H9 (cell line): ENCODE results near the gene EYA4. TPM values are rescaled to one million over a fixed set of nuclear protein-coding genes. Genes with fewer than 3 reads are reported as not detected.

ENCODE experiments used
- DNase-seq: peaks from one replicate; pipeline ENCODE4 v3.0.0-alpha.2; 2017
- H2AFZ ChIP-seq: one replicate; pipeline ENCODE4 v1.6.1; 2013; ENCODE audit warnings: mild to moderate bottlenecking, low read length, control low read depth, moderate library complexity
- H2AK5ac ChIP-seq: 2 replicates; pipeline ENCODE4 v1.6.1; 2013; ENCODE audit warnings: low read length, control low read depth, mixed read lengths; ENCODE audit not compliant: insufficient read length
- H2BK120ac ChIP-seq: one replicate; pipeline ENCODE4 v1.6.1; 2013; ENCODE audit warnings: low read depth, mild to moderate bottlenecking, low read length, control low read depth, inconsistent platforms; ENCODE audit not compliant: poor library complexity, severe bottlenecking
- H2BK12ac ChIP-seq: 2 replicates; pipeline ENCODE4 v1.6.1; 2013; ENCODE audit warnings: low read length, control low read depth, mixed read lengths, low read depth; ENCODE audit not compliant: insufficient read length
- H2BK15ac ChIP-seq: 2 replicates; pipeline ENCODE4 v1.6.1; 2013; ENCODE audit warnings: low read depth, low read length, control low read depth
- H2BK20ac ChIP-seq: one replicate; pipeline ENCODE4 v1.6.1; 2013; ENCODE audit warnings: low read depth, mild to moderate bottlenecking, low read length, control low read depth, inconsistent platforms; ENCODE audit not compliant: poor library complexity, severe bottlenecking
- H2BK5ac ChIP-seq: 2 replicates; pipeline ENCODE4 v1.6.1; 2013; ENCODE audit warnings: low read length, control low read depth, mixed read lengths; ENCODE audit not compliant: insufficient read length
- H3K14ac ChIP-seq: 2 replicates; pipeline ENCODE4 v1.6.1; 2013; ENCODE audit warnings: low read length, control low read depth; ENCODE audit not compliant: insufficient read depth
- H3K18ac ChIP-seq: 2 replicates; pipeline ENCODE4 v1.6.1; 2013; ENCODE audit warnings: low read depth, mild to moderate bottlenecking, mixed read lengths, low read length, control low read depth; ENCODE audit not compliant: insufficient read length
- H3K23ac ChIP-seq: 2 replicates; pipeline ENCODE4 v1.6.1; 2013; ENCODE audit warnings: low read length, control low read depth, mixed read lengths, low read depth; ENCODE audit not compliant: insufficient read length
- H3K23me2 ChIP-seq: 2 replicates; pipeline ENCODE4 v1.6.1; 2013; ENCODE audit warnings: low read depth, mild to moderate bottlenecking, mixed read lengths, low read length, control low read depth; ENCODE audit not compliant: insufficient read length, poor library complexity, severe bottlenecking
- H3K27ac ChIP-seq: 2 replicates; pipeline ENCODE4 v1.5.1; 2013; ENCODE audit warnings: low read length, control low read depth, mixed read lengths, low read depth; ENCODE audit not compliant: insufficient read length
- H3K27me3 ChIP-seq: 2 replicates; pipeline ENCODE4 v1.6.1; 2013; ENCODE audit warnings: low read length, control low read depth, inconsistent platforms; ENCODE audit not compliant: insufficient read depth
- H3K4ac ChIP-seq: 2 replicates; pipeline ENCODE4 v1.6.1; 2013; ENCODE audit warnings: low read depth, mild to moderate bottlenecking, control low read depth, inconsistent platforms, low read length, moderate library complexity
- H3K4me1 ChIP-seq: 2 replicates; pipeline ENCODE4 v1.6.1; 2013; ENCODE audit warnings: low read length, control low read depth, inconsistent platforms; ENCODE audit not compliant: insufficient read depth
- H3K4me2 ChIP-seq: 2 replicates; pipeline ENCODE4 v1.6.1; 2013; ENCODE audit warnings: low read length, control low read depth, mixed read lengths; ENCODE audit not compliant: insufficient read length, insufficient read depth
- H3K56ac ChIP-seq: 2 replicates; pipeline ENCODE4 v1.6.1; 2013; ENCODE audit warnings: low read depth, mild to moderate bottlenecking, mixed read lengths, low read length, control low read depth; ENCODE audit not compliant: insufficient read length
- H3K79me1 ChIP-seq: 2 replicates; pipeline ENCODE4 v1.6.1; 2013; ENCODE audit warnings: low read depth, mild to moderate bottlenecking, moderate library complexity, low read length, control low read depth, inconsistent platforms; ENCODE audit not compliant: insufficient read depth, poor library complexity, severe bottlenecking
- H3K79me2 ChIP-seq: 2 replicates; pipeline ENCODE4 v1.6.1; 2013; ENCODE audit warnings: low read length, control low read depth, inconsistent platforms; ENCODE audit not compliant: insufficient read depth
- H3K9ac ChIP-seq: 2 replicates; pipeline ENCODE4 v1.6.1; 2013; ENCODE audit warnings: low read length, control low read depth, mixed read lengths; ENCODE audit not compliant: insufficient read length; ENCODE audit errors: extremely low read depth
- H3K9me3 ChIP-seq: one replicate; pipeline ENCODE4 v1.6.1; 2013; ENCODE audit warnings: low read depth, low read length, inconsistent platforms; ENCODE audit not compliant: control insufficient read depth
- H3T11ph ChIP-seq: one replicate; pipeline ENCODE4 v1.6.1; 2013; ENCODE audit warnings: mild to moderate bottlenecking, low read length, control low read depth, inconsistent platforms
- H4K20me1 ChIP-seq: one replicate; pipeline ENCODE4 v1.6.1; 2013; ENCODE audit not compliant: control insufficient read depth, insufficient read length, insufficient read depth
- H4K5ac ChIP-seq: 2 replicates; pipeline ENCODE4 v1.6.1; 2013; ENCODE audit warnings: low read depth, mild to moderate bottlenecking, mixed read lengths, low read length, control low read depth; ENCODE audit not compliant: insufficient read length
- H4K8ac ChIP-seq: replicated peaks from 2 replicates; pipeline ENCODE4 v1.6.1; 2013; ENCODE audit warnings: low read length, control low read depth, mixed read lengths, low read depth; ENCODE audit not compliant: insufficient read length
- H4K91ac ChIP-seq: 2 replicates; pipeline ENCODE4 v1.6.1; 2013; ENCODE audit warnings: low read depth, mild to moderate bottlenecking, moderate library complexity, mixed read lengths, low read length, control low read depth; ENCODE audit not compliant: insufficient read length
- H3K27ac Mint-ChIP-seq, 3 experiments: 2 replicates in 2 of 3; 3 replicates in 1 of 3; pipeline ENCODE4 v1.8.0; 2020 to 2021; ENCODE audit warnings: mixed read lengths in 3 of 3, mild to moderate bottlenecking in 1 of 3, moderate library complexity in 1 of 3
- H3K27me3 Mint-ChIP-seq: 2 replicates; pipeline ENCODE4 v1.8.0; 2021; ENCODE audit warnings: low read depth, mild to moderate bottlenecking, moderate library complexity, mixed read lengths
- H3K36me3 Mint-ChIP-seq, 3 experiments: 2 replicates in 2 of 3; 3 replicates in 1 of 3; pipeline ENCODE4 v1.8.0; 2020 to 2021; ENCODE audit warnings: low read depth in 3 of 3, mixed read lengths in 3 of 3; ENCODE audit not compliant: insufficient read depth in 1 of 3
- H3K4me1 Mint-ChIP-seq, 2 experiments: 2 replicates each; pipeline ENCODE4 v1.8.0; 2020; ENCODE audit warnings: mixed read lengths in 2 of 2
- H3K4me3 Mint-ChIP-seq, 2 experiments: 2 replicates in 1 of 2; 3 replicates in 1 of 2; pipeline ENCODE4 v1.8.0; 2020 to 2021; ENCODE audit warnings: mild to moderate bottlenecking in 2 of 2, mixed read lengths in 2 of 2, moderate library complexity in 1 of 2
- H3K9me3 Mint-ChIP-seq, 2 experiments: 2 replicates in 1 of 2; 3 replicates in 1 of 2; pipeline ENCODE4 v1.8.0; 2020; ENCODE audit warnings: mild to moderate bottlenecking in 2 of 2, mixed read lengths in 2 of 2, moderate library complexity in 1 of 2
- CTCF ChIP-seq: fragments of 200-600 bp; sonication (generic); conservative IDR thresholded peaks from 3 replicates; pipeline ENCODE4 v1.8.0; 2021; ENCODE audit warnings: antibody characterized with exemption, mild to moderate bottlenecking
- WGBS: extraction: QIAGEN DNeasy Blood & Tissue Kit; methylation state at CpG from one replicate; pipeline ENCODE4 v1.1.7; 2013; ENCODE audit warnings: missing lambda C conversion rate, low lambda C conversion rate, mixed read lengths; ENCODE audit not compliant: insufficient read length; ENCODE audit errors: extremely low coverage; 5-methylcytosine and 5-hydroxymethylcytosine counted together
- total RNA-seq: library from RNA; stranded (reverse); gene quantifications from 2 replicates; pipeline ENCODE4 v1.2.1, GENCODE V29; 2021

The EYA4 gene
- total RNA-seq, 1 experiment from 2014 or later: 0.26 TPM

- Mint-ChIP-seq H3K27ac (no peak overlapping the region), H3K4me1 (peaks cover 27 to 39% of the 10 kb centered on the region in 2 experiments), H3K27me3 (peaks cover 80% of the 10 kb centered on the region), H3K4me3 (peak overlapping the region in 1 of 2 experiments; percentile 90; a peak in 2 of 5 replicates), H3K36me3 (no peaks in the 10 kb centered on the region), H3K9me3 (no peaks in the 10 kb centered on the region)
- no peak overlapping the region for H2BK20ac ChIP-seq
- H3K14ac ChIP-seq: no peak overlapping the region
- H2BK12ac ChIP-seq: no peak overlapping the region
- no CpG with 5 or more reads among the region's 7 CpGs for WGBS
- no peaks in the 10 kb centered on the region for H3K79me1 ChIP-seq
- H2BK120ac ChIP-seq: no peak overlapping the region
- H3K27ac ChIP-seq: no peak overlapping the region
- H3K9ac ChIP-seq: no peak overlapping the region
- H3T11ph ChIP-seq: no peak overlapping the region
- no peak overlapping the region for H3K56ac ChIP-seq
- no peak overlapping the region for H3K23ac ChIP-seq
- H3K18ac ChIP-seq: no peak overlapping the region
- H2AK5ac ChIP-seq: no peak overlapping the region
- H3K4me1 ChIP-seq: no peaks in the 10 kb centered on the region
- no peak overlapping the region for H4K5ac ChIP-seq
- peak overlapping the region; percentile 93 for H3K4me2 ChIP-seq
- no peak overlapping the region for H4K8ac ChIP-seq
- H2BK15ac ChIP-seq: no peak overlapping the region
- H4K20me1 ChIP-seq: no peaks in the 10 kb centered on the region
- H3K4ac ChIP-seq: no peak overlapping the region
- no peak overlapping the region for H4K91ac ChIP-seq
- H2AFZ ChIP-seq: no peak overlapping the region
- H2BK5ac ChIP-seq: no peak overlapping the region
- no peak for DNase-seq
- no peaks in the 10 kb centered on the region for H3K79me2 ChIP-seq
- peaks cover 37% of the 10 kb centered on the region for H3K27me3 ChIP-seq
- TF ChIP-seq CTCF: no peak
- H3K23me2 ChIP-seq: peaks cover 28% of the 10 kb centered on the region
- no peaks in the 10 kb centered on the region for H3K9me3 ChIP-seq
Observed at GRCh38 chr6:133243723-133244305, 2.7 kb downstream of the EYA4 start.
